Osteocyte (in vitro differentiated cells): ENCODE data around the gene MYO5C. TPM values are rescaled to one million over a fixed set of nuclear protein-coding genes. Genes with fewer than 3 reads are reported as not detected.
"Not testable (repeated sequence)": the region's sequence is repeated elsewhere in the genome, so short reads cannot be mapped to it uniquely, and the experiment has no call there.

Source experiments
- DNase-seq: peaks from one replicate; pipeline ENCODE4 v3.0.0; 2021; ENCODE audit warnings: mixed read lengths; ENCODE audit not compliant: unreplicated experiment; ENCODE audit errors: extremely low spot score
- H3K27ac Mint-ChIP-seq: one replicate; pipeline ENCODE4 v1.8.0; 2021; ENCODE audit warnings: mild to moderate bottlenecking, mixed read lengths; ENCODE audit not compliant: unreplicated experiment
- H3K27me3 Mint-ChIP-seq: one replicate; pipeline ENCODE4 v1.8.0; 2021; ENCODE audit warnings: mixed read lengths; ENCODE audit not compliant: unreplicated experiment
- H3K36me3 Mint-ChIP-seq: one replicate; pipeline ENCODE4 v1.8.0; 2021; ENCODE audit warnings: mixed read lengths; ENCODE audit not compliant: unreplicated experiment
- H3K4me1 Mint-ChIP-seq: one replicate; pipeline ENCODE4 v1.8.0; 2021; ENCODE audit warnings: mixed read lengths; ENCODE audit not compliant: unreplicated experiment
- H3K4me3 Mint-ChIP-seq: one replicate; pipeline ENCODE4 v1.8.0; 2021; ENCODE audit warnings: mild to moderate bottlenecking, moderate library complexity, mixed read lengths; ENCODE audit not compliant: unreplicated experiment
- H3K9me3 Mint-ChIP-seq: one replicate; pipeline ENCODE4 v1.8.0; 2021; ENCODE audit warnings: mixed read lengths; ENCODE audit not compliant: unreplicated experiment
- total RNA-seq: library from RNA; stranded (reverse); gene quantifications from 2 replicates; pipeline ENCODE4 v1.2.1, GENCODE V29; 2021
- TF ChIP-seq, protein P1 (sequence below): fragments of 200-600 bp; sonication (generic); IDR thresholded peaks from 2 replicates; pipeline ENCODE4 v1.5.0; 2021; ENCODE audit warnings: antibody characterized with exemption, mild to moderate bottlenecking, moderate library complexity

MYO5C gene
- total RNA-seq, 1 donor from 2014 or later: 4.0 TPM

DNA sequence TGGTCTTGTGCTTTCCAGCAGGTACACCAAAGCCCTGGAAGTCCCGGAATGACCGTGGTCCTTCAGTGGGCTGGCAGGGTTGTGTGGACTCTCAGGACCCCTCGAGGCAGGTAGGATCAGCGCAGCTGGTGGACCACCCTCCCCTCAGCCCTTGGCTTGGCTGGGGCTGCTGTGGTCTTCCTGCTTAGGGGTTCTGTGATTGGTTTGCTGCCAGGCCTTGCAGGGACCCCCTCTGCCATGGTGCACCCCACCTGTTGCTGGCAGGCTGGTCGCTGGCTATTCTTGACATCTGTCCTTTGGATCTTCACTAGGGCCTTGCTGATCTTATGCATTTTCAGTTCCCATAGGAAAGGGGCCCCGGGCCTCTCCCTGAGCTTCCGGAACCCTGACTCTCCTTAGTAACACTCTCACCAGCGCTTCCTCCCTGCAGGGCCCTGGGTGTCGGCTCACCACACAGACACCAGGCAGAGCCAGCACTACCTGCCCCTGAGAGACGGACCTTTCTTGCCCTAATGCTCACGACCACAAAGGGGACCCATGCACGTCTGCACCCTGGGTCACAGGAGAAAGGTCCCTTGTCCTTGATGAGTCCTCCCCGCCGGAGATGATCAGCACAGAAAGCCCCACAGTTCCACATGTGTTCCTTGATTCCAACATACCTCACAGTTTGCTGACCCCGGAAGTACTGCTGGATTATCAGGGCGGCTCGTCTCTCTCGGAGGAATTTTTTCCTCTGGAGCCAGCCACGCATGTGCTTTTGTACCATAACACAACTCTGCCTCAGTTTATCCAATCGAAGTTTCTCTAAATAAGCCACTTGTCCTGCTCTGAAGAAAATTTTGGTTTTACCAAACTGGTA, 51.7 kb downstream of the MYO5C start:
- Mint-ChIP-seq H3K4me3 (no peak overlapping the region), H3K27me3 (no peaks in the 10 kb centered on the region), H3K9me3 (no peaks in the 10 kb centered on the region), H3K27ac (no peak overlapping the region), H3K4me1 (no peaks in the 10 kb centered on the region), H3K36me3 (peaks cover 2% of the 10 kb centered on the region)
- TF ChIP-seq, protein P1, sequence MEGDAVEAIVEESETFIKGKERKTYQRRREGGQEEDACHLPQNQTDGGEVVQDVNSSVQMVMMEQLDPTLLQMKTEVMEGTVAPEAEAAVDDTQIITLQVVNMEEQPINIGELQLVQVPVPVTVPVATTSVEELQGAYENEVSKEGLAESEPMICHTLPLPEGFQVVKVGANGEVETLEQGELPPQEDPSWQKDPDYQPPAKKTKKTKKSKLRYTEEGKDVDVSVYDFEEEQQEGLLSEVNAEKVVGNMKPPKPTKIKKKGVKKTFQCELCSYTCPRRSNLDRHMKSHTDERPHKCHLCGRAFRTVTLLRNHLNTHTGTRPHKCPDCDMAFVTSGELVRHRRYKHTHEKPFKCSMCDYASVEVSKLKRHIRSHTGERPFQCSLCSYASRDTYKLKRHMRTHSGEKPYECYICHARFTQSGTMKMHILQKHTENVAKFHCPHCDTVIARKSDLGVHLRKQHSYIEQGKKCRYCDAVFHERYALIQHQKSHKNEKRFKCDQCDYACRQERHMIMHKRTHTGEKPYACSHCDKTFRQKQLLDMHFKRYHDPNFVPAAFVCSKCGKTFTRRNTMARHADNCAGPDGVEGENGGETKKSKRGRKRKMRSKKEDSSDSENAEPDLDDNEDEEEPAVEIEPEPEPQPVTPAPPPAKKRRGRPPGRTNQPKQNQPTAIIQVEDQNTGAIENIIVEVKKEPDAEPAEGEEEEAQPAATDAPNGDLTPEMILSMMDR: no peak
- no peak for DNase-seq

- no peaks in the 10 kb centered on the region for H3K9me3 Mint-ChIP-seq
- peaks cover 2% of the 10 kb centered on the region for H3K36me3 Mint-ChIP-seq
- H3K27me3 Mint-ChIP-seq: no peaks in the 10 kb centered on the region
Measured at GRCh38 chr15:52243286-52243685, 52.3 kb downstream of the MYO5C start.

DNA sequence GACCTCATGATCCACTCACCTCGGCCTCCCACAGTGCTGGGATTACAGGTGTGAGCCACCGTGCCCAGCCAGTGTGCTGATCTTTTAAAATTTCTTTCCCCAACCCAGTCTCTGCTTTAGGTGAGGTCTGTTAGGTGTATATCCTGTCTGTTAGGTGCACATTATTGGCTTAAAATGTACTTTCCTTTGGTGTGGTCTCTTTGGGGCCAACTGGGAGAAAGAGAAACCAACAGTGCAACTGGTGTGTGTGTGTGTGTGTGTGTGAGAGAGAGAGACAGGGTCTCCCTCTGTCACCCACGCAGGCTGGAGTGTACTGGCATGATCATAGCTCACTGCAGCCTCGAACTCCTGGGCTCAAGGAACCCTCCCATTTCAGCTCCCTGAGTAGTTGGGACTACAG, 54.1 kb downstream of the MYO5C start:
- no peak overlapping the region for H3K4me3 Mint-ChIP-seq

More at GRCh38 chr15:52243286-52243685, 52.3 kb downstream of the MYO5C start:
- no peak overlapping the region for H3K4me3 Mint-ChIP-seq
- DNase-seq: no peak
- H3K27ac Mint-ChIP-seq: no peak overlapping the region
- TF ChIP-seq, protein P1: no peak
- no peaks in the 10 kb centered on the region for H3K4me1 Mint-ChIP-seq

DNA sequence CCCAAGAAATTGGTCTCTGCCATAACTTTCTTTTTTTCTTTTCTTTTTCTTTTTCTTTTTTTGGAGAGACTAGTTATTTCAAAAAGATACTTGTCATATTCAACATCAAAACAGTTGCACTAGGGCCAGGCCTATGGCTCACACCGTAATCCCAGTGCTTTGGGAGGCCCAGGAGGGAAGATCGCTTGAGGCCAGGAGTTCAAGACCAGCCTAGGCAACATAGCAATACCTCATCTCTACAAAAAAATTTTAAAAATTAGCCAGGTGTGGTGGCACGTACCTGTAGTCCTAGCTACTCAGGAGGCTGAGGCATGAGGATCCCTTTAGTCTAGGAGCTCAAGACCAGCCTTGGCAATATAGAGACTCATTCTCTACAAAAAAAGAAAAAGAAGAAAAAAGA, 55.4 kb downstream of the MYO5C start:
- Mint-ChIP-seq H3K27ac (no peak overlapping the region), H3K36me3 (no peaks in the 10 kb centered on the region), H3K4me1 (peaks cover 1% of the 10 kb centered on the region)

More for the DNA sequence above, 54.1 kb downstream of the MYO5C start:
- Mint-ChIP-seq H3K9me3 (no peaks in the 10 kb centered on the region), H3K27me3 (no peaks in the 10 kb centered on the region), H3K4me1 (no peaks in the 10 kb centered on the region), H3K27ac (no peak overlapping the region), H3K36me3 (no peaks in the 10 kb centered on the region)
- TF ChIP-seq, protein P1: no peak
- DNase-seq: no peak

GRCh38 chr15:52238989-52239525, 56.5 kb downstream of the MYO5C start:
- H3K27me3 Mint-ChIP-seq, H3K36me3 Mint-ChIP-seq, H3K4me1 Mint-ChIP-seq, H3K4me3 Mint-ChIP-seq, DNase-seq, H3K27ac Mint-ChIP-seq, H3K9me3 Mint-ChIP-seq: not testable (repeated sequence)

More for the DNA sequence above, 55.4 kb downstream of the MYO5C start:
- Mint-ChIP-seq H3K27me3 (no peaks in the 10 kb centered on the region), H3K4me3 (no peak overlapping the region), H3K9me3 (no peaks in the 10 kb centered on the region)
- TF ChIP-seq, protein P1: no peak
- no peak for DNase-seq
